Ectodermal cell (in vitro differentiated cells): ENCODE data around the gene MAP4K4.

Experiments used
- H3K27ac ChIP-seq: 2 replicates; pipeline ENCODE4 v1.7.0; 2013; ENCODE audit warnings: mild to moderate bottlenecking, low read depth, low read length; ENCODE audit not compliant: insufficient read depth, poor library complexity, severe bottlenecking
- H3K27me3 ChIP-seq: 2 replicates; pipeline ENCODE4 v1.7.0; 2013; ENCODE audit warnings: mild to moderate bottlenecking, low read length; ENCODE audit not compliant: insufficient read depth, control insufficient read depth, poor library complexity, severe bottlenecking
- H3K36me3 ChIP-seq: one replicate; pipeline ENCODE4 v1.7.0; 2013; ENCODE audit warnings: low read length; ENCODE audit not compliant: control insufficient read depth, insufficient read depth
- H3K4me1 ChIP-seq: one replicate; pipeline ENCODE4 v1.7.0; 2013; ENCODE audit warnings: low read length; ENCODE audit not compliant: control insufficient read depth, insufficient read depth
- H3K4me3 ChIP-seq: 2 replicates; pipeline ENCODE4 v1.7.0; 2013; ENCODE audit warnings: low read depth, low read length, control low read depth; ENCODE audit not compliant: insufficient read depth
- H3K9me3 ChIP-seq: 2 replicates; pipeline ENCODE4 v1.7.0; 2013; ENCODE audit warnings: mild to moderate bottlenecking, low read length, moderate library complexity; ENCODE audit not compliant: control insufficient read depth
- WGBS, 2 experiments: methylation state at CpG; one replicate each; pipeline ENCODE4 v1.1.7; 2013; ENCODE audit warnings: missing lambda C conversion rate in 2 of 2; 5-methylcytosine and 5-hydroxymethylcytosine counted together

MAP4K4 gene

GRCh38 chr2:101751875-101752619, 54.5 kb downstream of the MAP4K4 start:
- 69 to 73% methylated on average over 3 of the region's 3 CpGs for WGBS, 2 experiments
- Histone ChIP-seq H3K27ac (no peak overlapping the region), H3K9me3 (no peaks in the 10 kb centered on the region), H3K36me3 (no peaks in the 10 kb centered on the region), H3K4me1 (peaks cover 25% of the 10 kb centered on the region), H3K4me3 (no peak overlapping the region), H3K27me3 (no peaks in the 10 kb centered on the region)

DNA sequence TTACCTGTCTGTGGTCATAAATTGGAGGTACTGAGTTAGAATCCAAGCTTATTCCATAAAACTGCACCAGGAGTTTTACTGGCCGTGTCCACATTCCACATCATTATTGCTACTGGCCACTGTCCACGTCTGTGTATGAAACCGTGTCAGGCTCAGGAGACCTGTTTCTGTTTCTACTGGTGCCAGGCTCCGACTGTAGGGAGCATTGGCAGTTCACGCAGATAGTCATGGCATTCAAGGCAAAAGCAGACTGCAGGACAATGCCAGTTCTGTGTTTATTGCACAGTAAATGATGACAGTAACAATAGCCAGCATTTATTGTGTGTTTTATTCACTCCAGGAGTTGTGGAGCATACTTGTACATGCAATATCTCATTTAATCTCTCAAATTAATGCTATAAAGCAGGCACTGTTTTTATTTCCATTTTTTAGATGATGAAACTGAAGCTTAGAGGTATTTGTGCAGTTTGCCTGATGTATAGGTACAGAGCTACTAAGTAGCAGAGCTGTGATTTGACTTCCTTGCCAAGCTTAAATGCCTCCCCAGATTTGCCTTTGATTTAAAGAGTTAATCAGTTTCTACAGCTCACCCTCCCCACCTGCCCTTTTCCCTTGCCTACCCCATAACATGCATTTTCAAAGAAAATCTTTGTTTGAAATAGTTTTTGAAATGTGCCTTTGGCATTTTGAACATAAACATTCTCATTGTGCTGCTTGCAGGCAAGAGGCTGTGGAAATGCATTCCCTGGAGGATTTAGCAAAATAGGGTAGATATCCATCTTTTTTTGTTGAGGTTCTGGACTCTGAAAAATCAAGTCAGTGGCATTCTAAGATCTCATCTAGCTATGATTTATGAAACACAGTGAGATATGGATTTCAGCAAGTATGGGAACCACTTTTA, 55.5 kb downstream of the MAP4K4 start:
- Histone ChIP-seq H3K4me1 (peaks cover 25% of the 10 kb centered on the region), H3K9me3 (no peaks in the 10 kb centered on the region), H3K4me3 (no peak overlapping the region), H3K27me3 (no peaks in the 10 kb centered on the region), H3K27ac (no peak overlapping the region), H3K36me3 (no peaks in the 10 kb centered on the region)
- 91 to 92% methylated on average over 5 of the region's 5 CpGs for WGBS, 2 experiments

DNA sequence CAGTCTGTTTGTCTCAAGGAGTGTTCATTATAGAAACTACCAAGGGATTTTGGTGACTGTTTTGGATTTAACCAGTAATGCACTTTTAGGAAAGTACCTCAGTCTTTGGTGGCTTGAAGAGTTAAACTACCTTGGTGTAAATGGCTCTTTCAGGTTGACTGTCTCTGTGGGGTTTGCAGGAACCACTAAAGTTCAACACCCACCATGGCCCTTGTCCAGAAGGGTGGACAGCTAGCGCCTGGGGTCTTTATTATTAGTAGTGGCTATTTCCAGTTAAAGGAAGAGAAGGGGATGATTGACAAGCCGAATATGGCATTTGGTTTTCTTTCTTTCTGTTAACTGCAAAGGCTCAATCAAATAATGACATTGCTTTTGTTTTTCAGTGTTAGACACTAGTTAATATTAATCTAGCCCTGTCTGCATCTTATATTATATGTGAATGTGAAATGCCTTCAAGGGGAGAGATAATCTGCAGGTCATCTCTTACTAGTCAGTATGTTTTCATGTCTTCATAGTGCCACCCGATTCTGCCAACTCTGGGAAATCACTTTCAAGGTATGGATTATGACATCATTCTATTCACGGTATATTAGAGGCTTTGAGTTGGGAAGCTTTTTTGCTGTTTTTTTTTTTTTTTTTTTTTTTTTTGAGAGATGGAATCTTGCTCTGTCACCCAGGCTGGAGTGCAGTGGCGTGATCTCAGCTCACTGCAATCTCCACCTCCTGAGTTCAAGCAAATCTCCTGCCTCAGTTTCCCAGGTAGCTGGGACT, 56.4 kb downstream of the MAP4K4 start:
- Histone ChIP-seq H3K36me3 (no peaks in the 10 kb centered on the region), H3K9me3 (no peaks in the 10 kb centered on the region), H3K4me1 (peaks cover 25% of the 10 kb centered on the region), H3K4me3 (no peak overlapping the region), H3K27ac (no peak overlapping the region), H3K27me3 (no peaks in the 10 kb centered on the region)
- 86 to 90% methylated on average over 5 of the region's 5 CpGs for WGBS, 2 experiments

GRCh38 chr2:101754618-101755017, 57.1 kb downstream of the MAP4K4 start:
- WGBS, 2 experiments = 79 to 87% methylated on average over 2 of the region's 2 CpGs
- no peak overlapping the region for H3K27ac ChIP-seq

GRCh38 chr2:101756266-101756665, 58.8 kb downstream of the MAP4K4 start:
- H3K27ac ChIP-seq = no peak overlapping the region
- H3K27me3 ChIP-seq = no peaks in the 10 kb centered on the region

More at GRCh38 chr2:101754618-101755017, 57.1 kb downstream of the MAP4K4 start:
- H3K4me3 ChIP-seq = no peak overlapping the region
- H3K4me1 ChIP-seq = peaks cover 25% of the 10 kb centered on the region
- H3K9me3 ChIP-seq = no peaks in the 10 kb centered on the region
- no peaks in the 10 kb centered on the region for H3K36me3 ChIP-seq
- no peaks in the 10 kb centered on the region for H3K27me3 ChIP-seq

DNA sequence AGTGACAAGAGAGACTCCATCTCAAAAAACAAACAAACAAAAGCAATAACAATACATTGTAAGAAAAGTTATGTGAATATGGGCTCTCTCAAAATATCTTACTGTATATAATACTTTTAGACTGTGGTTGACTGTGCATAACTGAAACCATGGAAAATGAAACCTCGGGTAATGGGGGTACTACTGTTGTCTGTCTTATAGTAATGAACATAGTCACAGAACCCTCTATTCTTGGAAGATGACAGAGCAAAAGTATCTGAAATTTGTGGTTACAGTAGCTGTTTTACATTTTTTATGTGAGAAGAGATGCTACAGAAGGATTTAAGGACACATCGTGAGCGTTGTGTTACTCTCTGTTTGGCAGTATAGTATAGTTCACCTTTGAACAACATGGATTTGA, 60.5 kb downstream of the MAP4K4 start:
- no peaks in the 10 kb centered on the region for H3K27me3 ChIP-seq
- H3K9me3 ChIP-seq = no peaks in the 10 kb centered on the region
- no peaks in the 10 kb centered on the region for H3K36me3 ChIP-seq
- H3K4me1 ChIP-seq = peaks cover 13% of the 10 kb centered on the region
- WGBS, 2 experiments = 94 to 95% methylated on average over 3 of the region's 3 CpGs
- no peak overlapping the region for H3K4me3 ChIP-seq
- no peak overlapping the region for H3K27ac ChIP-seq

More at GRCh38 chr2:101756266-101756665, 58.8 kb downstream of the MAP4K4 start:
- Histone ChIP-seq H3K9me3 (no peaks in the 10 kb centered on the region), H3K36me3 (no peaks in the 10 kb centered on the region), H3K4me3 (no peak overlapping the region), H3K4me1 (peaks cover 20% of the 10 kb centered on the region)
- WGBS, 2 experiments = 91 to 92% methylated on average over 3 of the region's 3 CpGs

- Histone ChIP-seq H3K9me3 (no peaks in the 10 kb centered on the region), H3K27me3 (no peaks in the 10 kb centered on the region), H3K4me1 (peaks cover 18% of the 10 kb centered on the region), H3K4me3 (no peak overlapping the region), H3K36me3 (no peaks in the 10 kb centered on the region), H3K27ac (no peak overlapping the region)
- WGBS, 2 experiments = 89 to 92% methylated on average over 1 to 2 of the region's 2 CpGs
Observed at GRCh38 chr2:101759162-101759561, 61.7 kb downstream of the MAP4K4 start.

- H3K4me1 ChIP-seq = peaks cover 37% of the 10 kb centered on the region
- H3K4me3 ChIP-seq = no peak overlapping the region
- 58 to 74% methylated on average over 4 of the region's 4 CpGs for WGBS, 2 experiments
- no peaks in the 10 kb centered on the region for H3K9me3 ChIP-seq
- H3K27ac ChIP-seq = peak overlapping the region; percentile 58
- H3K36me3 ChIP-seq = no peaks in the 10 kb centered on the region
- H3K27me3 ChIP-seq = no peaks in the 10 kb centered on the region
Observed at GRCh38 chr2:101762451-101763171, 65.1 kb downstream of the MAP4K4 start.

DNA sequence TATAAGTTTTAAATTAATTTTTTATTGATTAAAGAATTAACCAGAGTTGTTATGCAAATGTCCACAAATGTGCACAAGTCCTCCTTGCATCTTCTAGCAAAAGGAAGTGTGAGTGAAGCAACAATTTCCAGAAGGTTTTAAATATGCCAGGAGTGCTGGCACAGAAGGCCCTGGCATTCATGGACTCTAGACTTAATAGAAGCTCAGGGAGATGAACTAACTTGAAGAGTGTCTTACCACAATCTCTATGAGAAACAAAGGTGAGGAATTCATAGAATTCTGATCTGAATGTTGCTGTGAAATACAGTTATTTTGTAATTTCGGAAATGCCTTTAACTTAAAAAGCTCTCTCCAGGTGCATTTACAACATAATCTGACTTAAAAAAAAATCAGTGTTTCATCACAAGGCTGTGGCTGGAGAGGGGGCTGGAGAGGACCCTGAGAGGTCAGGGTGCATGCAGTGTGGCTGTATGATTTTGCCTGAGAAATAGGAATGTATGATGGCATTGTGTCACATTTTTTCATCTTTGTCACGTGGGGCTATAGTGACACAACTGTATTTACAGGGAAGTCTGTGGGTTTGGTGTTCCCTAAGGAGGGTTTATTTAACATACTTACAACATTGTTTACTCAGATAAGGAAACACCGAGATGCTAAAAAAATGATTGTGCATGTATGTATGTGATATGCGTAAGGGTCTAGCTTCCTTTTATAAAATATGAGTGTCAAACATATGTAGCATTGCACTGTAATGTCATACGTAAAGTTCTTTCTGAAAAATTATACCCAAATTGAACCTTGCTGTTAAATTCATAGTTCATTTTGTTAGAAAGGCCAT, 66.2 kb downstream of the MAP4K4 start:
- H3K27me3 ChIP-seq = no peaks in the 10 kb centered on the region
- H3K4me3 ChIP-seq = no peak overlapping the region
- no peaks in the 10 kb centered on the region for H3K9me3 ChIP-seq
- H3K4me1 ChIP-seq = peaks cover 47% of the 10 kb centered on the region
- no peak overlapping the region for H3K27ac ChIP-seq
- WGBS, 2 experiments = 90 to 94% methylated on average over 2 to 4 of the region's 5 CpGs
- H3K36me3 ChIP-seq = no peaks in the 10 kb centered on the region
